ENCODE results near the gene UBAC2.
"Not testable (repeated sequence)": the region's sequence is repeated elsewhere in the genome, so short reads cannot be mapped to it uniquely, and the experiment has no call there.

The UBAC2 gene

DNA sequence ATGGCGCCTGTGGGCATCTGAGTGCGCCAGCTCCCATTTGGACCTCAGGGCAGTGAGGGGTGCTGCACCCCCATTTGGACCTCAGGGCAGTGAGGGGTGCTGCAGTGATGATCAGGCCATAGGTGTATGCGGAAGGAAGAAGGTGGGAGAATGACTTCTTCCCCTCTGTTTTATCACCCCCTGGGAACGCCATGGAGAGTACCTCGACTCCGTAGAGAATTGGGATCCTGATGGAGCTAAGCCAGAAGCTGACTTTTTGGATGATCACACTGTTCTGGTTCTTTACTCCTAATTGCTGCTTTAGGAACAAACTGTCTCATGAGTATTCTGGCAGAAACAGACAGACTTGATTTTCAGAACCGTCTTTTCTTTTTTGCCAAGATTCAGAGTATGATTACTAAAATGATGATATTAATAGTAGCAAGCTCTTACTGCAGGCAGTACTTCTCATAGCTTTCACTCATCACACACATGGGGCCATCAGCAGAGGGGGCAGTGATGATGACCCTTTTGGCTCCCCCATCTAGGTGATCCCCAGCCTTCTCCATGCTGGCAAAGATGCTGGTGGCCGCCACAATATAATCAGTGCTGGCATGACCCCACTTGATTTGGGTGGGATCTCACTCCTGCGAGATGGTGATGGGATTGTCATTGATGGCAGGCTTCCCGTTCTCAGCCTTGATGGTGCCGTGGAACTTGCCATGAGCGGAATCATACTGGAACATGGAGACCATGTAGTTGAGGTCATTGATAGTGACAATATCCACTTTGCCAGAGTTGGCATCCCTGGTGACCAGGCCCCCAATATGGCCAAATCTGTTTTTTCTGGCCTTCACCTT is 10.3 kb upstream of the UBAC2 start:
- no peak for DNase-seq

DNA sequence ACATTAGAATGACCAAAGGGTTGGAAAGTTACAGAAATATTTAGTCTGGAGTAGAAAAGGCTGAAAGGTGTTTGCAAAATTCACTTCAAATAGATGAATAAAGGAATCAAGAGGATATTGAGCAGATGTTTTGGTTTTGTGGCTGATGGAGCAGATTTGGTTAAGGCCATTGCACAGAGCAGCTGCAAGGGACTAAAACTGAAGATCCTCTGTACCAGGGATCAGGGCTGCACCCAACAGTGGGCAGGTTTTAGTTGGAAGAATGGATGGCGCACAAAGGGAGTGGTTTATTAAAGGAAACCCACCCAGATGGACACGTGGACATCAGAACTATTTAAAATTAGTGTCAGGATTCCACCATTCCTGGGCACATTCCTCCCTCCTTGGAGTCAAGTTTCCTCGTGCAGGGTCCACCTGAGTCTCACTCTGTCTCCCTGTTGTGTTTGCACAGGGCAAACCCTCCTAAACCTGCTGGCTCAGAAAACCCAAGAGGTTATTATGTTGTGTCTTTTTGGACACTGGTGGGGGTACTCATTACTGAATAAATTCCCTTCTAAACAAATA is 9.2 kb upstream of the UBAC2 start:
- no peak for DNase-seq

DNA sequence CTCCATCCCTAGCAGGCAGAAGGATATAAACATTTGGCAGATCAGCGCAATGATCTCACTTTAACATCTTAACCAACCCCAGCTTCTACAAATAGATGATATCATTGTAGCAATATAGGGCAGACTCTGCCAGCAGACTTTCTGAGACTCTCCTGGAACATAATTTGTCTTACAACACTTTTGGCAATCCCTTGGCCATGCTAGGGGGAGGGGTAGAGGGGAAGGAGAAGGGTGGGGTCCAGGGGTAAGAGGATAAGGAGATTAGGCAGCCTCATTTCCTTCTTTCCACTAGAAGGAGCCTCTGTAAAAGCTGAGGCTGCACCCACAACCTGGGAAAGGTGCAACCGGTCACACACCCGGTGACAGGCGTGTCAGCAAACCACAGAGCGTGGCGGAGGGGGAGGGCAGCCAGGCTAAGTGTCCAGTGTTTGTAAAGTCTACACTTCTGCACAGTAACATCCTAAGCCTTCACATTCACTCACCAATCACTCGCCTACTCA is 8.7 kb upstream of the UBAC2 start:
- DNase-seq = no peak

DNA sequence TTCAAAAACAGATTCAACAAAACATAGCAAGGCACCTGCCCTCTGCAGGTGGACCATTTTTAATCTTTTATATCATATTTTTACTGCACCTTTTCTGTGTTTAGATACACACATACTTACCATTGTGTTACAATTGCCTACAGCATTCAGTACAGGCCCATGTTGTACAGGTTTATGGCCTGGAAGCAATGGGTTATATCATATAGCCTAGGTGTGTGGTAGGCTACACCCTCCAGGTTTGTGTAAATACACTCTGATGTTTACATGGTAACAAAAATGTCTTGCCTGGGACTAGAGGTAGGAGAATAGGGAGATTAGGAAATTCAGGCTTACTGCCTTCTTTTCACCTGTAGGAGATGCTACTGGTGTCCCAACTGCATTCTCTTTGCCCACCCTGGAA is 8.2 kb upstream of the UBAC2 start:
- no peak for DNase-seq

DNA sequence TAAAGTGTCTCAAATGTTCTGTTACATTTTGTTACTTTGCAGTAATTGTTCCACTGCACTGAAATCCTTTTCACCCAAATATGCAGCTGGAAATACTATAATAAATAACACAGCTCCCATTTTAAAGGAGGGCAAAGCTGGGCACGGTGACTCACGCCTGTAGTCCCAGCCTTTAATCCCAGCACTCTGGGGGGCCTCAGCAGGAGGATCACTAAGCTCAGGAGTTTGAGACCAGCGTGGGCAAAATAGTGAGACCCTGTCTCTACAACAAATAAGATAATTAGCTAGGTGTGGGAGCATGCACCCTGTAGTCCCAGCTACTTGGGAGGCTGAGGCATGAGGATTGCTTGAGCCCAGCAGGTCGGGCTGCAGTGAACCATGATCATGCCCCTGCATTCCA is 7.5 kb upstream of the UBAC2 start:
- no peak for DNase-seq

DNA sequence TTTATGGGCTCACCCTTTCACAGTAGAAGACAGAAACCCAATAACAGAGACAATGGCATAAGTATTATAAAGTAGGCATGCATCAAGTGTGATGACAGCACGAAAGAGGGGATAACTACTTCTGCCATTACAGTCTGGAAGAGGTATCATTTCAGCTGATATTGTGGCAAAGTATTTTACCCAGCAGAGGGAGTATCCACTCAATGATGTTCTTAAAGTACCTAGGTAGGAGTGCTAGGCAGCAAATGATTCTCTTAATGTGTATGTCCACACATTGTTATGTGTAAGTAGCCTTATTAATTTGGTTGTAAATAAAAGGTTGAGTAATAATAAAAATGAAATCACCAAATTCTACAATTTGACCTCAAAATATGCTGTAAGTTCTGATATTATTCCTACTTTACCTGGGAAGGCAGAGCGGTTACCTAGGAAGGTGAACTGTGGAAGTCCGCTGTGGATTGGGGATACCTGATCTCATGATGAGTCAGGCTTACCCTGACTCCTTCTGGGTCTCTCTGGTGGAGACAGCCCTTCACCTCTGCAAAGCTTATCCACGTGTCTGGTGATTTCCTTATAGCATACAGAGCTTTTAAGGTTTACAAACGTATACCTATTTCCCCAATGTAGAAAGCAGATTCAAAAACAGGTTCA is 4.1 kb upstream of the UBAC2 start:
- no peak for DNase-seq

DNA sequence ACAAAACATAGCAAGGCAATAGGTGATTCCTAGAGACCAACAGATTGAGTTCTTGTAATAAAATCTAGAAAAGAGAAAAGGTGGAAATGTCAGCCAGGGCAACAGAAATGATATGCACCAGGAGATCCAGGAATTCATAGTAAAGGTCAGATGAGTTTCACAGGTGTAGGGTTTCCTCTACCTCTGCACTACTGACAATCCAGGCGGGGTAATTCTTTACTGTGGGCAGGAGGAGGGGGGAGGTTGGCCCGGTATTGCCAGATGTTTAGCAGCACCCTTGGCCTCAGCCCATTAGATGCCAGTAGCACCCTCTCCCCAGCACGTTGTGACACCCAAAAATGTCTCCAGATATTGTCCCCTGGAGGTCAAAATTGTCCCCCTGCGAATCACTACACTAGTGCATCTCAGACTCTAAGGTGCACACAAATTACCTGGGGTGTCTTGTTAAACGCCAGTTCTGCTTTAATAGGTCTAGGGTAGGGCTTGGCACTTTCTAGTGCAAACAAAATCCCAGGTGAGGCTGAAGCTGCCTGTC is 3.5 kb upstream of the UBAC2 start:
- no peak for DNase-seq

DNA sequence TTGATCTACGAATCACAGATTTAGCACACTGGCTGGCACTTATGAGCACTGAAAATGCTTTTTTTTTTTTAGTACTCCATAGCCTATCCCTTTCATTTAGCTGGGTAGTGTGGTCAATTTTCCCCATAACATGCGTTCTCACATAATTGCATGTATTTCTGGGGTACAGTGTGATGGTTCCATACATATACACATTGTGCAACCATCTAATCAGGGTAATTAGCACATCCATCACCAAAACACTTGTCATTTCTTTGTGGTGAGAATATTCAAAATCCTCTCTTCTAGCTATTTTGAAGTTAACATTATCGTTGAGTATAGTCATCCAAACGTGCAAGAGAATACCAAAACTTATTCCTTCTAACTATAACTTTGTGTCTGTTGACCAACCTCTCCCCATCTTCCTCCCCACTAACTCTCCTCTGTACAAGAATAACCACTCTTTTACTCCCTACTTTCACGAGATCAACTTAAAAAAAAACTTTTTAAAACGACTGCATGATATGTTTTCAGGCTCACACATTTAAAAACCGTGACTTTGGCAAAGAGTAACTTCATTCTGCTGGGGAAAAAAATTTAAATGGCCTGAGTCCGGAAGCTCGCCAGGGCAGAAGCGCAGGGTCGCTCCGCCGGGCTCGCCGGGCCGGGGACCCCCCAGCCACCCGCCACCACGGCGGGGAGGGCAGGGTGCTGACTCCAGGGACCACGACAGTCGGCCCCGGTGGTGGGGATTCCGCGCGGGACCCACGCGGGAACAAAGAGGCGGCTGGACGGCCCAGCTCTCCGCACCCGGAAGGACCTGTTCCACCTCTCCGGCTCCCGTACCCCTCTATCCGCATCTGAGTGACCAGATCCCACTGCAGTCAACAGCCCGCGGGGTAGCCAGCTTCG is 868 bp upstream of the UBAC2 start:
- no peak for DNase-seq

DNA sequence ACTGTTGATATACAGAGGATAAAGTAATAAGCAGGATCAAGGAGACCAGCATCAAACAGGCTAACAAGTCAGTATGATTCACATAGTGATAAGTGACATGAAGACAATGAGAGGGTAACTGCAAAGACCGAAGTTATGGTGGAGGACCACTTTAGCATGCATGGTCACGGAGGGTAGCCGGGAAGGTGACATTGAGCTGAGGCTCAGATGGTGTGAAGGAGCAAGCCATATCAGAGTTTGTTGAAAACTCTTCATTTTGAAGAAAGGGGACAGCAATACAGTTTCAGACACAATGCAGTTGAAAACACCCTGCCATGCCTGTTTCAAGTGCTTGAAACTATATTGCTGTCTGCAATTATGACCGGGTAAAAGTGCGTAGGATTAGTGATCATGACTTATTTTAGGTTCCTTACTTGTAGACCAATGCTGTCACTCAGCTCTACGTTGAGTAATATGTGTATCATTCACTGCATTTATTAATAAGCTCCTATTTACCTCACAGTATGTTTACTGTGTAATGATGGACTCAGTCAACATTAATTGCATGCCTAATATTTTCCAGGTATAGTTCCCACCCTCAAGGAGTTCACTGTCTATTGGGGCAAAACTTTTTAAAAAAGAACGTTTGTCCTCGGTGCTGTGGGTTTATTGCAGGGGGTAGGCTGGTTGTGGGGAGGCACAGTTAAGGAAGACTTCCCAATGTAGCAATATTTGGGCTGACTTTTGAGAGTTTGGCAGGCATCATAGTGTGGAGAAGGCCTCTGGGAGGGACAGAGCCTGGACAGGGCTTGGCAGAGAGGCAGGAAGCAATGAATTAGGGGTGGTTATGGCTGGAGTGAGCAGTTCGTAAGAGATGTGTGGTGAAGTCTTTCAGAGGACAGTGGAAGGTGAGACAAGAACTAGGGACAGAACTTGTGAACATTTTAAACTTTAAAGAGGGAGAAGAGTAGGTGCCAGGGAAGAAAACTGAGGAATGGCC is 3.2 kb downstream of the UBAC2 start:
- no peak for DNase-seq

DNA sequence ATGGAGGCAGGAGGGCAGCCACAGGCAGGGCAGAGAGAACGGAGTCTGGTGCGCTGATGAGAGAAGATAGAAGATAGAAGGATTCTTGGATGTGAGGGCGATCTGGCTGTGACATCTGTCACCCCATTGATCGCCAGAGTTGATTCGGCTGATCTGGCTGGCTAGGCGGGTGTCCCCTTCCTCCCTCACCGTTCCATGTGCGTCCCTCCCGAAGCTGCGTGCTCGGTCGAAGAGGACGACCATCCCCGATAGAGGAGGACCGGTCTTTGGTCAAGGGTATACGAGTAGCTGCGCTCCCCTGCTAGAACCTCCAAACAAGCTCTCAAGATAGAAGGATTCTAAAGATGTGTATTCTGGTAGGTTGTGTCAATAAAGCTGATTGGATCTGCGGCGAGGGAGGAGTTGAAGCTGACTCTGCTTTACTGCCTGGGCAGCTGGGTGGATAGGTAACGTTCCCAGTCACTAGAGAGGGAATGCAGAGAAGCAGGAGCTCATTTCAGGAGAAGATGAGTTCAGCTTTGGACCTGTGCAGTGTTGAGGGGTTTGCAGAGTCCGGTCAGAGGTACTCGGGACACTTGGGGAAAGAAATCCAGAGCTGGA is 5.1 kb downstream of the UBAC2 start:
- DNase-seq = no peak

DNA sequence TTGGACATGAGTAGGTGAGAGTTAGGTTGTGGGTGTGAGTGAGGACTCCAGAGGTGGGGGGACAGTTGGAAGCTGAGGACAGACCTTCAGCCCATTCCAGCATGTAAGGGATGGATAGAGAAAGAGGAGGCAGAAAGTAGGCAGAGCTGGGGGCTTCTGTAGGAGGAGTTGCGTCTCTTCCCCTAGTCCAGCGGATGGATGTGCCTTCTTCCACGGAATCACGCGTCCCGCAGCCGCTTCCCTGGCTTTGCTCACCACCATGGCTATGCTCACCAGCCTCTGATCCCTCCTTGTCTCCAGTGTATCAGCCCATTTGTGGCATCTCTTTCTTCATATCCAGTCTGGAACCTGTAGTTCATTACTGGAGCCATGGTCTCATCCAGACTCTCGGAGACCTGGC is 5.6 kb downstream of the UBAC2 start:
- no peak for DNase-seq

DNA sequence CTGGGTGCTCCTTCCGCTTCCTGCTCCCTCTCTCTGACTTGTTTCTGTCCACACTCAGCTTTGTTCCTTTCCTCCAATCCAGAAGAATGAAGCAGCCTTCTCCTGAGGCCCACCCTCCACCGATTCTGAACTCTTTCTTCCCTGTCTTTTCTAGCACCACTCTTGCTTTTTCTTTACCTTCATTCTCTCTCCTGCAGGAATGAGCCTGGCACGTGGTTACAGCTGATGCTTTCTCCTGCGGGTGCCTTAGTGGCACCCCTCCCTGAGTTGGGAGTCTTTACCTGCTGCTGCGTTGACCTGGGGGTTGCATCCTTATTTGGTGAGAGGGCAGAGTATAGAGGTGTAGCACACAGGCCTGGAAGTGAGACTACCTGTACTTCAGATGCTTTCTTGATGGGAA is 6.2 kb downstream of the UBAC2 start:
- DNase-seq = no peak

DNA sequence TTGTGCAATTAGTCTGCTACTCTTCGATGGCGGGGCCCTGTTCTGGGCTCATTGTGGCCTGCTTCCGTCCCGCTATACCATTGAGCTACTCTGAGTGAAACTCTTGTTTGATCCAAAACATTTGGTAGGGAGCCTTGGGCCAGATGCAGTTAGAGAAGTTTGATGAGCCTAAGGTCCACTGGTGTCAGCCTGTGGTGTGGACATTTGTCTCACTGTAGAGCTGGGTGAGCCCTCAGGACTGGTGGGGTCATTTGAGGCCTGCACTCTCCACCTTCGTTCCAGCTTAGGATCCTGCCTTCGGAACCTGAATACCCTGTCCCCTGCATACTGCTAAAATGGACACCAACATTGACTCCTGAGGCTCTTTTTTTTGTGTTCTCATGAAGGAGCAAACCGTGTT is 6.9 kb downstream of the UBAC2 start:
- no peak for DNase-seq

DNA sequence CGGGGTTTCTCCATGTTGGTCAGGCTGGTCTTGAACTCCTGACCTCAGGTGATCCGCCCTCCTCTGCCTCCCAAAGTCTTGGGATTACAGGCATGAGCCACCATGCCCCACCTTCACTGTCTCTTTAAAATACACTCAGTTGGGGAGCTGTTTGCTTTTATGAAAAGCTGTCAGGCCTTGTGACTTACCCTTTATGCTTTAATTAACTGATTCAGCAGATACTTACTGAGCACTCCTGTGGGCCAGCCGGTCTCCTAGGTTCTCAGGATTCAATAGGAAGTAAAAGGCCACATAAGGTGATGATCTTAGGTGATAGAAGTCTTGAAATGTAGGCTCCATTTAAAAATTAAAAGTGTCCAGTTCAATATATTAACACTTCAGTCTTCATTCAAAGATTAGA is 7.5 kb downstream of the UBAC2 start:
- DNase-seq = no peak

DNA sequence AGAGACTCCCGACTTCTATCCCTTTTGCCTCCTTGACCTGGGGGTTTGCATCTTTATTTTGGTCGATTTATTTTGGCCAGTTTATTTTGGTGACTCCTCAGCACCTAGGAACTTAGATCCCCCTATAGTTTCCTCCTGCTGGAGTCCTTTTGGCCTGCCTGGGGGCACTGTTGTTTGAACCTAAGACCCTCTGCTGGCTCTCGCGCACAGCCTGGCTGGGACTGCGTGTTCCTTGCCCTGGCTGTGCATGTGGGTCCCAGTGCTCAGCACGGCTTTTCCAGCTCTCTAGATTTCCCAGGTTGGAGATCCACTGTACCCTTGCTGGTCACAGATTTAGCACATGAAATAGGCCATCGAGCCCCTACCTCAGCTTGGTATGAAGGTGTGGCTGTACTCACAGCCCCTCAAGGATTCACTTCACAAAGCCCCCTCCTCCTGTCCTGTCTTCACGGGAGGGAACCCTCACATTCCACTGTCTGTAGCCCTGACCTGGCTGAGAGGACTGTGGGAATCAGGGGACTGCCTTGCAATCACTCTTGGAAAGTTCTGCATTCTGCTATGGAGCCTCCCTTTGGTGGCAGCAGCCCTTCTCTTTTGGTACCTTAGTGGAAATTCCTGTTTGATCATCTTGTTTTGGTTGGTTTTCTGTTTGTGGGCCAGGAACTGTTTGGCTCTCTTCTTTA is 8.3 kb downstream of the UBAC2 start:
- DNase-seq = no peak

DNA sequence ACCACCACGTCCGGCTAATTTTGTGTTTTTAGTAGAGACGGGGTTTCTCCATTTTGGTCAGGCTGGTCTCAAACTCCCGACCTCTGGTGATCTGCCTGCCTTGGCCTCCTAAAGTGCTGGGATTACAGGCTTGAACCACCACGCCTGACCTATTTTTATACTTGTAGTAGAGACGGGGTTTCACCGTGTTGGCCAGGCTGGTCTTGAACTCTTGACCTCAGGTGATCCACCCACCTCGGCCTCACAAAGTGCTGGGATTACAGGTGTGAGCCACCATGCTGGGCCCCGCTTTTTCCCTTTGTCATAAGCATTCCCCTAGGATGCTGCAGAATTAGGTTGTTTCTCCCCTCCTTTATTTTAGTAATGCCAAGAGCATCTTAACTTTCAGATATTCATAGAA is 10.0 kb downstream of the UBAC2 start:
- not testable (repeated sequence) for DNase-seq

DNA sequence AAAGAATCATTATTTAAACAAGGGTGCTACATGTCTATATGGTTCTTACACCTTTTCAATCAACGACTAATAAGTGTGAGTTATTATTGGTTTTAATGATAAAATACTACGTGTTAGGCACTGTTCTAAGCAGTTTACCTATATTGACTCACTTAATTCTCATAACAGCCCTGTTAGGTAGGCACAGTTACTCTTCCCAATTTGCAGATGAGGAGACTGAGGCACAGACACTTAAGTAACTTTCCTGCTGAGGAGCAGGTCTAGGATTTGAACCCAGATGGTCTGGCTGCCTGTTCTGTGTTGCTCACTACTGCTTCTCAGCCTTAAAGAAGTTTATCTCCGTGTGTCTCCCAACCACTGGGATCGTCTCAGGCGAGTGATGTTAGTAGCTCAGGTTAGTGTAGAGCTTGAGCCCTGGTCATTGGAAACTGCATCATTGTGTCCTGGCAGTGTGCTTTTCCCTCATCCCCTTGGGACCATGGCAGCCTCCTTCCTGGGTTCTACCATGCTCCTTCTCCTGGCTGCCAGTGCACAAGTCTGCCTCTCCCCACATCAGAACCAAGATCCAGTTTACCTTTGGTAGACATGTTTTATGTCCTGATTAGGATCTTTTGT is 10.9 kb downstream of the UBAC2 start:
- DNase-seq = no peak

DNA sequence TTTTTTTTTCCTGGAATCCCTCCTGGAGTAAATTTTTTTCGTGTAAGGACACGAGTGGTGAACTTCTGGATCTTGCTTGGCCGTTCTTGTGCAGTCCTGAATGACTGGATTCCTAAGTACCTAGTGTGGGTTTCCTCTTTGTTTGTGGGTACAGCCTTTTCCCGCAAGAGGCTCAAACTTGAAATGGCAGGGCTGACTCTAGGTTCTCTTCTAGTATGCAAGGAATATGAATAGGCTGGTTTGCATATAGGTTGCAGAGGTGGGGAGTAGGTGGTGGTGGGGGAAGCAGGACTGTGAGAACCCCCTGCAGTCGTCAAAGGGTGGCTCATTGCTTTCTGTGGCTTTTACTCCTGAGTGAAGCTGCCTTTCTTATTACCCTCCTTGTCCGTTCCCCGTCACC is 13.6 kb downstream of the UBAC2 start:
- no peak for DNase-seq

DNA sequence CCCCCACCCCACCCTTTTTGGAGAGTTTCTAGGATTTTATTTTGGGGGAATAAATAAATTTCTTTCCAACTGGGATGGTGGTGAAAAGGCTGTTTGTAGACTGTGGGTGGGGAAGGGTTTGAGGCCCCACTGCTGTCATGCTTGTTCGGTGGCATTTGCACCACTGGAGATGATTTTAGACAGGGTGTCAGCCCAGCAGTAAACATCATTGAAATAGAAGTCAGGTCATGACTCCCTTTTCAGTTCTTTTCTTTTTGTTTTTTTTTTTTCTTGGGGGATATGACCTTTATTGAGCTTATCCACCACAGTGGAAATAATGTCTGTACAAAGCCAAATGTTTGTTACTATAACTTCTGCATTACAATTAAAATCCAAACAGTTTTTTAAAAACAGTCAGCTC is 14.1 kb downstream of the UBAC2 start:
- DNase-seq = no peak

DNA sequence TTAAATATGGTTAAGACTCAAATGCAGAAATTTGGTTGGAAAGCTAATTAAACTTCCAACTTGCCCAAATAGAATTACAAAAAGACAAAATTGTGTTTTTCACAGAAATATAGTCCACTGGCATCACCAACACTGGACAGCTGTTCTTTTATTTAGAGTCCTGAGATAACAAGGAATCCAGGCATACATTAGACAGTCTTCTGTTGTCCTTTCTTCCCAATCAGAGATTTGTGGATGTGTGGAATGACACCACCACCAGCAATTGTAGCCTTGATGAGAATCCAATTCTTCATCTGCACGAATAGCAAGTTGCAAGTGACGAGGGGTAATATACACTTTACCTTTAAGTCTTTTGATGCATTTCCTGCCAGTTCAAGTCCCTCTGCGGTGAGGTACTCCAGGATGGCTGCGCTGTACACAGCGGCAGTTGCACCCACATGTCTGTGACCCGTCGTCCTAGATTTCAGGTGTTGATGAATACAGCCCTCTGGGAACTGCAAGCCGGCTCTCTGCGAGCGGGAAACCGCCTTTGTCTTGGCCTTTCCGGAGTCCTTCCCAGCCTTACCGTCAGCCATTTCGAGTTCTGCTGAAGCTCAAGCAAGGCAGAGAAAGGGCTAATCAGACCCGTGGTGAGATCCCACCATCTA is 14.7 kb downstream of the UBAC2 start:
- DNase-seq = no peak

All from SIG-M5 (cell line).